ENCODE results near the gene UCHL1.

- TF ChIP-seq CTCF (IDR thresholded peaks at IDR 0.05; ENCODE audit: insufficient read depth, low read length), result no peak
- TF ChIP-seq SPI1 (IDR thresholded peaks at IDR 0.05; ENCODE audit: borderline replicate concordance, low read depth), result no peak
- TF ChIP-seq, protein P1, sequence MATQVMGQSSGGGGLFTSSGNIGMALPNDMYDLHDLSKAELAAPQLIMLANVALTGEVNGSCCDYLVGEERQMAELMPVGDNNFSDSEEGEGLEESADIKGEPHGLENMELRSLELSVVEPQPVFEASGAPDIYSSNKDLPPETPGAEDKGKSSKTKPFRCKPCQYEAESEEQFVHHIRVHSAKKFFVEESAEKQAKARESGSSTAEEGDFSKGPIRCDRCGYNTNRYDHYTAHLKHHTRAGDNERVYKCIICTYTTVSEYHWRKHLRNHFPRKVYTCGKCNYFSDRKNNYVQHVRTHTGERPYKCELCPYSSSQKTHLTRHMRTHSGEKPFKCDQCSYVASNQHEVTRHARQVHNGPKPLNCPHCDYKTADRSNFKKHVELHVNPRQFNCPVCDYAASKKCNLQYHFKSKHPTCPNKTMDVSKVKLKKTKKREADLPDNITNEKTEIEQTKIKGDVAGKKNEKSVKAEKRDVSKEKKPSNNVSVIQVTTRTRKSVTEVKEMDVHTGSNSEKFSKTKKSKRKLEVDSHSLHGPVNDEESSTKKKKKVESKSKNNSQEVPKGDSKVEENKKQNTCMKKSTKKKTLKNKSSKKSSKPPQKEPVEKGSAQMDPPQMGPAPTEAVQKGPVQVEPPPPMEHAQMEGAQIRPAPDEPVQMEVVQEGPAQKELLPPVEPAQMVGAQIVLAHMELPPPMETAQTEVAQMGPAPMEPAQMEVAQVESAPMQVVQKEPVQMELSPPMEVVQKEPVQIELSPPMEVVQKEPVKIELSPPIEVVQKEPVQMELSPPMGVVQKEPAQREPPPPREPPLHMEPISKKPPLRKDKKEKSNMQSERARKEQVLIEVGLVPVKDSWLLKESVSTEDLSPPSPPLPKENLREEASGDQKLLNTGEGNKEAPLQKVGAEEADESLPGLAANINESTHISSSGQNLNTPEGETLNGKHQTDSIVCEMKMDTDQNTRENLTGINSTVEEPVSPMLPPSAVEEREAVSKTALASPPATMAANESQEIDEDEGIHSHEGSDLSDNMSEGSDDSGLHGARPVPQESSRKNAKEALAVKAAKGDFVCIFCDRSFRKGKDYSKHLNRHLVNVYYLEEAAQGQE (IDR thresholded peaks at IDR 0.05; ENCODE audit: insufficient replicate concordance, low read depth), result no peak
Measured at GRCh38 chr4:41308398-41308797, 51.7 kb downstream of the UCHL1 start.

Measured in HL-60 (cell line).